Measurements from ENCODE around the gene CCL11. TPM values are rescaled to one million over a fixed set of nuclear protein-coding genes. Genes with fewer than 3 reads are reported as not detected.

The CCL11 gene
- total and polyA plus RNA-seq, 2 of the 8 experiments (the other 6 are each of a cell fraction or from before 2014, with no cell fraction given): not detected

- H3K14ac ChIP-seq (ENCODE audit: insufficient read length): no peak overlapping the region
- FAIRE-seq: no peak
- TF ChIP-seq KDM1A (IDR thresholded peaks at IDR 0.05; ENCODE audit: borderline replicate concordance, low read length) (no peak), BACH1 (IDR thresholded peaks at IDR 0.05; ENCODE audit: low read length) (no peak)
- H2BK20ac ChIP-seq (ENCODE audit: low read length): no peak overlapping the region
- ChIA-PET POLR2A (ENCODE audit: partially characterized antibody) (no interaction called here), CTCF (ENCODE audit: partially characterized antibody) (no interaction called here)
- WGBS, 2 experiments (ENCODE audit: extremely low coverage in 1 of 2, insufficient coverage in 1 of 2, insufficient read length in 1 of 2, insufficient replicate concordance in 2 of 2, low coverage in 1 of 2, low lambda C conversion rate in 2 of 2, missing lambda C conversion rate in 1 of 2): 98% methylated on average over 5 of the region's 5 CpGs; no CpG with 5 or more reads in 1 of the 2 experiments
- no peaks in the 10 kb centered on the region for H3K36me3 ChIP-seq (ENCODE audit: control insufficient read depth in 2 of 4, insufficient read depth in 4 of 4, low read length in 3 of 4)
- no peak overlapping the region for H3K9ac ChIP-seq (replicated peaks in 1 of 4; ENCODE audit: extremely low read depth in 1 of 4, low read depth in 3 of 4, low read length in 3 of 4)
- no peaks in the 10 kb centered on the region for H4K20me1 ChIP-seq (replicated peaks in 1 of 2; ENCODE audit: control insufficient read depth in 1 of 2, insufficient read depth in 2 of 2, low read length in 2 of 2)
- H2BK120ac ChIP-seq (replicated peaks; ENCODE audit: low read depth, low read length): no peak overlapping the region
- no peak overlapping the region for H3K4ac ChIP-seq (replicated peaks; ENCODE audit: insufficient read length, low read depth, low read length)
- H4K91ac ChIP-seq (replicated peaks; ENCODE audit: insufficient read length, low read length): no peak overlapping the region
- H2BK5ac ChIP-seq (ENCODE audit: low read depth, low read length): no peak overlapping the region
- no peak overlapping the region for H3K4me2 ChIP-seq (ENCODE audit: insufficient read depth in 1 of 2, low read depth in 2 of 2, low read length in 2 of 2)
- H3K4me3 ChIP-seq (ENCODE audit: extremely low read depth in 1 of 4, insufficient read depth in 2 of 4, low read depth in 3 of 4, low read length in 4 of 4): no peak overlapping the region
- no peaks in the 10 kb centered on the region for H3K79me1 ChIP-seq (ENCODE audit: low read depth, low read length)
- H3K27ac ChIP-seq (ENCODE audit: low read depth, low read length): no peak overlapping the region
- no peak overlapping the region for H2AFZ ChIP-seq (ENCODE audit: low read length)
- H3K79me2 ChIP-seq (ENCODE audit: control insufficient read depth in 1 of 2, insufficient read depth in 2 of 2, low read length in 2 of 2): no peaks in the 10 kb centered on the region
- no peaks in the 10 kb centered on the region for H3K23me2 ChIP-seq (ENCODE audit: low read depth, low read length)
- no peak overlapping the region for H2BK15ac ChIP-seq (ENCODE audit: low read length)
- no peak overlapping the region for H2BK12ac ChIP-seq (ENCODE audit: low read depth, low read length)
- H3K4me1 ChIP-seq (replicated peaks in 1 of 4; ENCODE audit: control insufficient read depth in 3 of 4, insufficient read depth in 4 of 4, low read length in 3 of 4): no peaks in the 10 kb centered on the region
- no peak overlapping the region for H3K23ac ChIP-seq (ENCODE audit: insufficient read length)
- no peak overlapping the region for H3K18ac ChIP-seq (ENCODE audit: extremely low read depth, low read length)
- H3K56ac ChIP-seq (replicated peaks; ENCODE audit: insufficient read length, low read depth, low read length): no peak overlapping the region
- no peak overlapping the region for H2AK5ac ChIP-seq (ENCODE audit: low read depth, low read length)
- H4K8ac ChIP-seq (ENCODE audit: extremely low read depth, insufficient read depth, low read length): no peak overlapping the region
- no peaks in the 10 kb centered on the region for H3K27me3 ChIP-seq (replicated peaks in 1 of 4; ENCODE audit: control insufficient read depth in 3 of 4, extremely low read depth in 1 of 4, insufficient read depth in 3 of 4, low read length in 3 of 4)
- H3K9me3 ChIP-seq (ENCODE audit: insufficient read depth in 2 of 2, low read depth in 1 of 2, low read length in 1 of 2): no peaks in the 10 kb centered on the region
- no peak overlapping the region for H4K5ac ChIP-seq (ENCODE audit: insufficient read length, low read depth, low read length)
- DNase-seq (ENCODE audit: low read depth in 1 of 2, low spot score in 2 of 2): no peak
These were observed 23.8 kb upstream of the CCL11 start for GRCh38 chr17:34261568-34262337.
